ENCODE measurements around the gene HOXB13.

HOXB13 gene

GRCh38 chr17:48749621-48750553 lies 21.3 kb upstream of the HOXB13 start:
- FAIRE-seq, result no peak
- no peak for DNase-seq (ENCODE audit: insufficient read length, low spot score)

- DNase-seq (ENCODE audit: insufficient read length, low spot score), result no peak
- no peak for FAIRE-seq
Measured at GRCh38 chr17:48748718-48749566, 20.4 kb upstream of the HOXB13 start.

- DNase-seq (ENCODE audit: insufficient read length, low spot score) (no peak), FAIRE-seq (no peak)
Measured at GRCh38 chr17:48747445-48748363, 19.2 kb upstream of the HOXB13 start.

- FAIRE-seq, result no peak
- no peak for DNase-seq (ENCODE audit: insufficient read length, low spot score)
Measured at GRCh38 chr17:48746916-48747444, 18.4 kb upstream of the HOXB13 start.

GRCh38 chr17:48745381-48746275 lies 17.1 kb upstream of the HOXB13 start:
- DNase-seq (ENCODE audit: insufficient read length, low spot score) (no peak), FAIRE-seq (no peak)

GRCh38 chr17:48740537-48740936 lies 12.0 kb upstream of the HOXB13 start:
- no peak for FAIRE-seq

GRCh38 chr17:48738803-48739526 lies 10.4 kb upstream of the HOXB13 start:
- no peak for FAIRE-seq
- DNase-seq (ENCODE audit: insufficient read length, low spot score), result no peak

More at GRCh38 chr17:48740537-48740936, 12.0 kb upstream of the HOXB13 start:
- no peak for DNase-seq (ENCODE audit: insufficient read length, low spot score)

- FAIRE-seq (no peak), DNase-seq (ENCODE audit: insufficient read length, low spot score) (no peak)
Measured at GRCh38 chr17:48738424-48738802, 9.9 kb upstream of the HOXB13 start.

- DNase-seq (ENCODE audit: insufficient read length, low spot score), result no peak
- FAIRE-seq, result no peak
Measured at GRCh38 chr17:48737330-48738043, 8.9 kb upstream of the HOXB13 start.

GRCh38 chr17:48735062-48735351 lies 6.5 kb upstream of the HOXB13 start:
- FAIRE-seq, result no peak
- no peak for DNase-seq (ENCODE audit: insufficient read length, low spot score)

- no peak for DNase-seq (ENCODE audit: insufficient read length, low spot score)
- FAIRE-seq, result no peak
Measured at GRCh38 chr17:48734333-48735061, 5.9 kb upstream of the HOXB13 start.

GRCh38 chr17:48733632-48734328 lies 5.2 kb upstream of the HOXB13 start:
- FAIRE-seq (no peak), DNase-seq (ENCODE audit: insufficient read length, low spot score) (no peak)

GRCh38 chr17:48732688-48733629 lies 4.4 kb upstream of the HOXB13 start:
- FAIRE-seq, result no peak
- no peak for DNase-seq (ENCODE audit: insufficient read length, low spot score)

GRCh38 chr17:48731355-48731754 lies 2.8 kb upstream of the HOXB13 start:
- FAIRE-seq (no peak), DNase-seq (ENCODE audit: insufficient read length, low spot score) (no peak)

GRCh38 chr17:48730240-48730550 lies 1.6 kb upstream of the HOXB13 start:
- peak; percentile 55 for FAIRE-seq
- DNase-seq (ENCODE audit: insufficient read length, low spot score), result no peak

Data from HTR-8/SVneo (cell line).